WTC11 (cell line): ENCODE data around the gene STRN3. TPM values are rescaled to one million over a fixed set of nuclear protein-coding genes. Genes with fewer than 3 reads are reported as not detected.

Experiments used
- ATAC-seq: fragments of 200-7000 bp; cut with Tn5 transposase; 2 replicates; pipeline ENCODE4 v1.10.0; 2021; ENCODE audit warnings: mild to moderate bottlenecking, moderate library complexity
- CTCF ChIA-PET: fragments of 300-600 bp; sonication (Branson Sonifier 250); formaldehyde crosslinking; loops from one replicate; lab custom pipeline; 2021; ENCODE audit warnings: antibody characterized with exemption; lab: Charles Lee
- POLR2A ChIA-PET: fragments of 350-600 bp; sonication (Branson Sonifier 250); formaldehyde crosslinking; loops from one replicate; lab custom pipeline; 2021; ENCODE audit warnings: antibody characterized with exemption; lab: Charles Lee
- DNase-seq: peaks from one replicate; pipeline ENCODE4 v3.0.0; 2021; ENCODE audit warnings: low spot score
- H3K27ac Mint-ChIP-seq: 2 replicates; pipeline ENCODE4 v1.8.0; 2021; ENCODE audit warnings: mixed read lengths
- H3K27me3 Mint-ChIP-seq: 2 replicates; pipeline ENCODE4 v1.8.0; 2021; ENCODE audit warnings: low read depth, mild to moderate bottlenecking, moderate library complexity, mixed read lengths
- H3K36me3 Mint-ChIP-seq: 2 replicates; pipeline ENCODE4 v1.8.0; 2021; ENCODE audit warnings: mixed read lengths
- H3K4me1 Mint-ChIP-seq: 2 replicates; pipeline ENCODE4 v1.8.0; 2022; ENCODE audit warnings: mixed read lengths
- H3K4me3 Mint-ChIP-seq: 2 replicates; pipeline ENCODE4 v1.8.0; 2021; ENCODE audit warnings: mild to moderate bottlenecking, moderate library complexity, mixed read lengths
- H3K9me3 Mint-ChIP-seq: 2 replicates; pipeline ENCODE4 v1.8.0; 2021; ENCODE audit warnings: mixed read lengths
- AFF4 ChIP-seq: sonication (generic); formaldehyde crosslinking; IDR thresholded peaks from 2 replicates; pipeline ENCODE4 v1.8.1; 2023; ENCODE audit warnings: mild to moderate bottlenecking, missing genetic modification reagents, borderline replicate concordance
- ATF3 ChIP-seq: sonication (generic); formaldehyde crosslinking; conservative IDR thresholded peaks from 2 replicates; pipeline ENCODE4 v1.8.1; 2022; ENCODE audit warnings: mild to moderate bottlenecking, missing genetic modification reagents
- ETV6 ChIP-seq: sonication (generic); formaldehyde crosslinking; IDR thresholded peaks from 2 replicates; pipeline ENCODE4 v1.8.1; 2022; ENCODE audit warnings: mild to moderate bottlenecking, missing genetic modification reagents
- FOXK1 ChIP-seq: sonication (generic); formaldehyde crosslinking; IDR thresholded peaks from 2 replicates; pipeline ENCODE4 v1.8.0; 2022; ENCODE audit warnings: mild to moderate bottlenecking, moderate library complexity, missing genetic modification reagents
- GRHL2 ChIP-seq: fragments of 250-450 bp; sonication (Bioruptor Pico); IDR thresholded peaks from 2 replicates; pipeline ENCODE4 v1.8.0; 2022; ENCODE audit warnings: mild to moderate bottlenecking, moderate library complexity; ENCODE audit not compliant: insufficient replicate concordance, severe bottlenecking
- GTF2I ChIP-seq: fragments of 250-450 bp; sonication (Bioruptor Pico); conservative IDR thresholded peaks from 2 replicates; pipeline ENCODE4 v1.4.0; 2021; ENCODE audit warnings: mild to moderate bottlenecking
- HMGXB4 ChIP-seq: sonication (generic); formaldehyde crosslinking; IDR thresholded peaks from 2 replicates; pipeline ENCODE4 v1.8.1; 2023; ENCODE audit warnings: mild to moderate bottlenecking, moderate library complexity, missing genetic modification reagents
- IRF2 ChIP-seq: sonication (generic); formaldehyde crosslinking; IDR thresholded peaks from 2 replicates; pipeline ENCODE4 v1.8.0; 2022; ENCODE audit warnings: low read depth, missing genetic modification reagents, borderline replicate concordance
- MXD4 ChIP-seq: fragments of 250-450 bp; sonication (Bioruptor Pico); IDR thresholded peaks from 2 replicates; pipeline ENCODE4 v1.8.0; 2021; ENCODE audit warnings: mild to moderate bottlenecking, moderate library complexity, borderline replicate concordance
- PRDM15 ChIP-seq: sonication (generic); formaldehyde crosslinking; IDR thresholded peaks from 2 replicates; pipeline ENCODE4 v1.8.0; 2022; ENCODE audit warnings: missing genetic modification reagents
- SP1 ChIP-seq: sonication (generic); formaldehyde crosslinking; conservative IDR thresholded peaks from 2 replicates; pipeline ENCODE4 v1.8.1; 2022; ENCODE audit warnings: missing genetic modification reagents
- TEAD1 ChIP-seq: sonication (generic); formaldehyde crosslinking; IDR thresholded peaks from 2 replicates; pipeline ENCODE4 v1.8.0; 2022; ENCODE audit warnings: mild to moderate bottlenecking, missing genetic modification reagents
- ZBTB43 ChIP-seq: sonication (generic); formaldehyde crosslinking; IDR thresholded peaks from 2 replicates; pipeline ENCODE4 v1.8.1; 2023; ENCODE audit warnings: mild to moderate bottlenecking, missing genetic modification reagents
- ZNF138 ChIP-seq: sonication (generic); formaldehyde crosslinking; conservative IDR thresholded peaks from 2 replicates; pipeline ENCODE4 v1.8.1; 2022; ENCODE audit warnings: mild to moderate bottlenecking, moderate library complexity, missing genetic modification reagents
- ZNF281 ChIP-seq: sonication (generic); formaldehyde crosslinking; IDR thresholded peaks from 2 replicates; pipeline ENCODE4 v1.8.0; 2023; ENCODE audit warnings: mild to moderate bottlenecking, missing genetic modification reagents
- total RNA-seq: library from RNA; stranded (reverse); gene quantifications from 3 replicates; pipeline ENCODE4 v1.2.3, GENCODE V29; 2021

STRN3 gene
- total RNA-seq, 1 experiment from 2014 or later, result 37.1 TPM

GRCh38 chr14:30849983-30850382, 176.2 kb downstream of the STRN3 start:
- Mint-ChIP-seq H3K27ac (no peak overlapping the region), H3K4me3 (no peak overlapping the region), H3K4me1 (no peaks in the 10 kb centered on the region), H3K9me3 (peaks cover 4% of the 10 kb centered on the region), H3K36me3 (no peaks in the 10 kb centered on the region), H3K27me3 (no peaks in the 10 kb centered on the region; the same call in 1 of the 2 replicates)
- DNase-seq (no peak), ATAC-seq (no peak)
- ChIA-PET CTCF (no interaction called here), POLR2A (no interaction called here)
- TF ChIP-seq TEAD1, result no peak
- TF ChIP-seq ZNF138 (CRISPR knock-in tag), result no peak
- no peak for TF ChIP-seq ETV6
- no peak for TF ChIP-seq GRHL2 (CRISPR knock-in tag)
- TF ChIP-seq ZBTB43, result no peak
- TF ChIP-seq HMGXB4 (CRISPR knock-in tag), result no peak
- no peak for TF ChIP-seq AFF4
- no peak for TF ChIP-seq IRF2 (CRISPR knock-in tag)
- TF ChIP-seq FOXK1, result no peak
- TF ChIP-seq ATF3 (CRISPR knock-in tag), result no peak

- H3K4me1 Mint-ChIP-seq, result no peaks in the 10 kb centered on the region
- CTCF ChIA-PET, result no interaction called here
Observed at GRCh38 chr14:30849354-30849753, 176.8 kb downstream of the STRN3 start.

More at GRCh38 chr14:30849354-30849753, 176.8 kb downstream of the STRN3 start:
- no peak for TF ChIP-seq MXD4 (CRISPR knock-in tag)
- no peak for TF ChIP-seq SP1 (CRISPR knock-in tag)
- TF ChIP-seq GTF2I (CRISPR knock-in tag), result no peak
- no peak for TF ChIP-seq ATF3 (CRISPR knock-in tag)
- TF ChIP-seq PRDM15 (CRISPR knock-in tag), result no peak
- no peak for TF ChIP-seq ETV6
- no peak for TF ChIP-seq ZNF281 (CRISPR knock-in tag)
- no peak overlapping the region for H3K4me3 Mint-ChIP-seq
- no peaks in the 10 kb centered on the region; the same call in 1 of the 2 replicates for H3K27me3 Mint-ChIP-seq
- POLR2A ChIA-PET, result no interaction called here
- H3K9me3 Mint-ChIP-seq, result peaks cover 5% of the 10 kb centered on the region
- no peaks in the 10 kb centered on the region for H3K36me3 Mint-ChIP-seq
- H3K27ac Mint-ChIP-seq, result no peak overlapping the region
- no peak for DNase-seq
- ATAC-seq, result no peak
